HG03060 (cell line): ENCODE results near the gene UGP2.
"Not testable (repeated sequence)": the region's sequence is repeated elsewhere in the genome, so short reads cannot be mapped to it uniquely, and the experiment has no call there.

Source experiments
- ATAC-seq: cut with Tn5 transposase; IDR thresholded peaks from one replicate; pipeline ENCODE4 v1.9.1; 2021; ENCODE audit warnings: low read depth, moderate number of reproducible peaks; ENCODE audit not compliant: unreplicated experiment

Gene UGP2

GRCh38 chr2:63837036-63837594 lies 4.6 kb upstream of the UGP2 start:
- no peak for ATAC-seq

DNA sequence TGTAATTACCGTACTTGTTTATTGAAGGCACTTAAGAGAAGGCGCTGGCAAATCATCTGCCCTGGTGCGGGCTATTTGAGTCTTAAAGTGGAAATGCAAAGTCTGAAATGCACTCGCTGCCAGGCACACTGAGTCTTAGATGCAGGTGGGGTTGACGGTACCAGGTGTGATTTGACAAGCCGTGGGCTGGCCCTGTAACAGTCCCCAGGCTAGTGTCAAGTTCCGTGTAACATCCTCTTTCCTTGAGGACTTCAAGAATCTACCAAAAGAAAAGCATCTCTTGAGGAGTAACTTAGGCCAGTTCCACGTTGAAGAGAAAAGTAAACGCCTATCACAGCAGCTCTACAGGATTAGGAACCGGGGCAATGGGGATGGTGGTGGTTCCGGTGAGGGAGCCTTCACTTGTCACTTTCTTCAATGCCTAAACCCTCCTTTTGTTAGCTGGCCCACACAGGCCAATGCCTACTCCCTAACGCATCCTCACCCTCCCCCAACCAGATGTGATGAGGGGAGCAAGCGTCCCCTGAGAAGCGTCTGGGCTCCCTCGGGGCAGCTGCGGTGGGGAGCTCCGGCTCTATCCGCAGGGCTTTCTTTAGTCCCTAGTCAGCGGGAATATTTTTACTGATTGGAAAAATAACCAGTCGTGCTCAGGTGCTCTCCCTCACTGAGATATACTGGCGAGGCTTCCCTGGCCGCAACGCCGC lies 1.5 kb upstream of the UGP2 start:
- ATAC-seq, result peak; percentile 20

- peak; percentile 71 for ATAC-seq
These were observed 877 bp upstream of the UGP2 start for GRCh38 chr2:63840785-63841253.

- ATAC-seq, result no peak
These were observed 709 bp downstream of the UGP2 start for GRCh38 chr2:63842149-63843061.

- no peak for ATAC-seq
These were observed 1.4 kb downstream of the UGP2 start for GRCh38 chr2:63843093-63843492.

DNA sequence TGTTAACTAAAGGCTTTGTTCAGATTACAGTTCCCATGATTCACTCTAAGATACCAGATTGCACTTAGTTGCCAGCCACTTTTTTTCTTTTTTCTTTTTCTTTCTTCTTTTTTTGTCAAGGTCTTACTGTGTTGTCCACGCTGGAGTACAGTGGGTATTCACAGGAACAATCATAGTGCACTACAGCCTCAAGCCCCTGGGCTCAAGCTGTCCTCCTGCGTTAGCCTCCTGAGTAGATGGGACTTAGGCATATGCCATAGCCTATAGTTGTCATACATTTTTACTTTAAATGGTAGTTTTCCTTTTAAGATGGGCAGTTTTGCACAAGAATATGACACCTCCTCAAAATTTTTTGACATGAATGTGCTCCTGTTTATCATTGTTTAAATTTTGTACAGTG lies 2.1 kb downstream of the UGP2 start:
- ATAC-seq, result no peak

- no peak for ATAC-seq
These were observed 2.9 kb downstream of the UGP2 start for GRCh38 chr2:63844616-63845015.

DNA sequence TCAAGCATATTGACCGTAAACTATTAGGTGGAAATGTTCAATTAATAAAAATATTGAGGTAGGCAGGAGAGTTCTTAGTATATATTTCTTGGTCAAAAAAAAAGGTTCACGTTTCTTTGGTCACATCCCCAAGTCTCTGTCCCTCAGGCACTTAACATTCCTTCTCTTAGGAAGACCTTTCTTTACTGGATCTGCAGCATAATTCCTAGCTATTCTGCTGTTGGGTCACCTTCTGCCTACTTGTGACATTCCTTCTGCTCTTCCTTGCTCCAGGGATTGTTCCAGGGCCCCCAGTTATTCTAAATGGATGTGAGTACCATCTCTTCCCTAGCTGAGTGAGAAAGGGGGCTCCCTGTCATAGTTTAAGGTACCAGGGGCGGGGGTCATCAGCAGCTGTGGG lies 4.2 kb downstream of the UGP2 start:
- ATAC-seq, result no peak

DNA sequence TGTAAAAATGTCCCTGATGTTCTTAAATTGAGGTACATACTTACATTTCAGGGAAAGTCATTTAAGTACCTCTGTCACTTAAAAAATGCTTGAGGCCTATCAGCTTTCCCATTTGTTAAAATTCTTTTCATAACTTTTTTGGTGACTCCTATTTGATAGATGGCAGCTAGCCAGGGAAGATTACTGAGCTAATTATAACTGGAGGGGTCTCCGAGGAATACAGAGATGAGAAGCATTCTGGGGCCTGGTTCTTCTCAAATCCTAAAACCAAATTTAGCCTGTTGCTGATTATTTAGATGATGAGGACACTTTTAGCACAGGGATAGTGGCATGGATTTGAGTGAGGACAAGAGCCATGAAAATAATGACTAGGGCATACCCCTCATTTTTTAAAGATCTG lies 4.8 kb downstream of the UGP2 start:
- no peak for ATAC-seq

DNA sequence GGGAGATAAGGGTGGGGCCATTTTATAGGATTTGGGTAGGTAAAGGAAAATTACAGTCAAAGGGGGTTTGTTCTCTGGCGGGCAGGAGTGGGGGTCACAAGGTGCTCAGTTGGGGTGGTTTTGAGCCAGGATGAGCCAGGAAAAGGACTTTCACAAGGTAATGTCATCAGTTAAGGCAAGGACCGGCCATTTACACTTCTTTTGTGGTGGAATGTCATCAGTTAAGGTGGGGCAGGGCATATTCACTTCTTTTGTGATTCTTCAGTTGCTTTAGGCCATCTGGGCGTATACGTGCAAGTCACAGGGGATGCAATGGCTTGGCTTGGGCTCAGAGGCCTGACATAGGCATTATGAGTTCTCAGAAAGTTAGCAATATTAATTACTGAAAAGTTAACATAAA lies 5.9 kb downstream of the UGP2 start:
- ATAC-seq, result not testable (repeated sequence)

DNA sequence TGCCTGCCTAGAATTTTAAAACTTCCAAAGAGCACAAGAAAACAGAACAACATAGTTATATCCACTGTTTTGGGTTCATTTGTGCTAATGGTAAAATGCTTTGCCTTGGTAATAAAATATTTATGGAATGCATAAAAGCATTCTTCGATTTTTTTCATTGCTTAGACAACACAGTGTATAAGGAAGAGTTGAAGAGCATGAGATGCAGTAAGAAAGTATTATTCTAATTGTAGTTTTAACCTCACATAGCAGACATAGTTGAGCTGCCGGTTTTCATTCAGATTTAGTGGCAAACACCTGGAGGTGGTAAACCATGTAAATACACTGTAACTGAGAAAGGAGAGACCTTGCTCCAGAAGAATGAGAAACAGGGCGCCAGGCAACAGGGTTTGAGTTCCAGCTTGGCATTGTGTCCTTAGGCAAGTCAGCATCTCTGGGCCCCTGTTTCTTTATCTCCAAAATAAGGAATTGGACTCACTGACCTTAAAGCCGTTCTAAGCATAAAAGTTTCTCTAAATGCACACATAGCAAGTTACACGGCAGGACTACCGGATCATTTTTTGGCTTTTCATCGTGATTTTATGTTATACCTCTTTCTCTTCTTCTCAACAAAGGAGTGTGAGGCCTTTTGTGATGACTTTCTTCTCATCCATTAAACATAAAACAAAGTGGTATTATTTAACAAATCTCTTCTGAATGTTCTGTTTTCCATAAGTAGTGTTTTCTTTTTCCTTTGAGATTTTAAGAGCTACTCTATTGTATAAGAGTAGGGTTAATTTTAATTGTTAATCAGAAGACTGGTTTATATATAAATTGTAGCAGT lies 7.9 kb downstream of the UGP2 start:
- ATAC-seq, result no peak

- ATAC-seq, result no peak
These were observed 8.5 kb downstream of the UGP2 start for GRCh38 chr2:63850204-63850571.

DNA sequence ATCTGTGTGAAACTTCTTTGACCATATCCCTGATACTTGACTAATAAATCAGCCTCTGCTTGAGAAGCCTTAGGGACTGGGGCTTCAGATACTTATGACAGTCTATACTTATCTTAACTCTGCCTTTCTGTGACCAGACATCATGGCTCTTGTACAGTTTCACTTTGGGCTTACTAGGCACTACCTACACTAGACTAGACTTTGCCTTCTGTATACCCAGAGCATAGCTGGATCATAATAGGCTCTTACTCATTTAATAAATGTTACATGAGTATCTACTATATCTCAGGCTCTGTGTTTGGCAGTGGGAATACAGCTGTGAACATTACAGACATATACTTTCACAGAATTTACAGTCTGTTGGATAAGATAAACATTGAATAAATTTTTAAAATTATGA lies 9.0 kb downstream of the UGP2 start:
- no peak for ATAC-seq

DNA sequence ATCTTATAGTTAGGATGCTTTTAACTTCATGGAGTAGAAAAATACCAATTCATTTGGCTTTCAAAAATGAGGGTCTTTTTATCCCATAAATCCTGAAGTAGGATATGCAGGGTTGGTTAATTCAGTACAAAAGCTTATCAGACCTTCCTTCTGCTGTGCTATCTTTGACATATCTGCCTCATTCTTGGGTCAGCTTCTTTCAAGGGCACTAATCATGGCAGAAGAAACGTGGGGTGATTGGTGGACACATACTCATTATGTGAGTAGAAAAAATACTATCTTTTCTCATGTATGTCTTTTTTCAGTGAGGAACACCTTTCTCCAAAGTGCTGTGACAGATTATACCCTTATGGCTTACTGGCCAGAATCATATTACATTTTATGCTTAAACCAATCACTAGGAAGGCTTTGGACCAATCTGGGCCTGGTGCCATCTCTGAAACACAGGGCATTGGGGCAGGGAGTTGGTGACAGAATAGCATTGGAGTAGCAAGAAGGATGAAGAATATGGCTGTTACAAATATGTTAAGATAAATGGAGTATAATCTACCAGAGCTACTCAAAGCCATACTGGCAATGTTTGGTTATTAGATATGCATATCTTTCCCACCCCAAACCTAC lies 10.1 kb downstream of the UGP2 start:
- ATAC-seq, result no peak

DNA sequence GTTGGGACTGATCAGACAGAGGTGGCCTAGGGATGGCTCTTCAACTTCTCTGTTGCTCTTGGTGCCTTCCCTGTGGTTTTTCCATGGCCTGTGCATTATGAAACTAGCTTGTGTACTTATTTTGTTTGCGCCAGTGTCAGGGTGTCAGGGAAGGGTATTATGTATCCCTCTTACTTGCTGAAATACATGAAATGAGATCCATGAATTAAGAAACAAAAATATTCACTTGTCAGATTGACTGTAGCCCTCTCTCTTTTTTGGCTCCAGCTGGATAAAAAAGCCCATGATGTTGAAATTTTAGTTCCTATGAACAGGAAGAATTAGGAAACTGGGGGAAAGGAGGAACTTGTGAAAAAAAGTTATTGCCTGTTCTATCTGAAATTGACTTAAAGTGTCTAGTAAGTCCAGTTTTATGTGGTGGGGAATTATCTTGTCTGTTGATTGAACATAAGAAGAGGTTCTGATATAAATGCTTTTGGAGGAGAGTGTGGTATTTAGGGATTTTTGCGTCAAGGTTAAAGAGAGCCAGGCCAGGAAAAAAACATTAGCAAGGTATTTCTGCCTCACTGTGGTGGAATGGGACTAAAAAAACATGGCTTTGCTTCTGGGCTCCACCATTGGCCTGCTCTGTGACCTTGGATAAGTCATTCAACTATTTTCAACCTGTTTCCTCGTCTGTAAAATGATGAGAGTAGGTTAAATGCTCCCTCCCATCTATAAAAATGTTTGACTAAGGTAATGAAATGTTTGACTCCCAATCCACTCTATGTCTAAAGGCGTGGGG lies 12.0 kb downstream of the UGP2 start:
- ATAC-seq, result no peak

- no peak for ATAC-seq
These were observed 14.0 kb downstream of the UGP2 start for GRCh38 chr2:63855418-63856302.

- ATAC-seq, result no peak
These were observed 14.6 kb downstream of the UGP2 start for GRCh38 chr2:63856303-63856603.

DNA sequence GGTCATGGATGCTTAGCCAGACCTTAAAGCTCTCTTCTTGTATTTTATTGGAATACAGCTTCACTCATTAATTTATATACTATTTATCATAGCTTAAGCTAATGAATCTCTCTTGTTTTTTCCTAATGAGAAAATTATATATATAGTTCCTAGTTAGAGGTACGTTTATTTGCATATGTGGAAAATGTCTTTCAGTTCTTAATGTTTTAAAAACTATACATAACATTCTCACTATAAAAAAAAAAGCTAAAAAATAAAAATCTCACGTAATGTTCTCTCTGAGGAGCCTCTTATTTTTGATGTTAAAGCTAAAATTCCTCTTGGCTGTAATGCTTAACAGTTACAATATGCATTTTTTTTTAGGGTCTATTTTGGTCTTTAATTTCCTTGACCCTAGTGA lies 16.6 kb downstream of the UGP2 start:
- no peak for ATAC-seq
